GM21390 (cell line): ENCODE data around the gene PTPN20.

Experiments used
- ATAC-seq: cut with Tn5 transposase; IDR thresholded peaks from one replicate; pipeline ENCODE4 v1.9.1; 2021; ENCODE audit not compliant: unreplicated experiment

Gene PTPN20

GRCh38 chr10:47020471-47020870 lies 109.2 kb downstream of the PTPN20 start:
- ATAC-seq: no peak

GRCh38 chr10:47021850-47022249 lies 110.6 kb downstream of the PTPN20 start:
- ATAC-seq: no peak

- no peak for ATAC-seq
These were observed 111.3 kb downstream of the PTPN20 start for GRCh38 chr10:47022311-47023131.

GRCh38 chr10:47023237-47024045 lies 112.2 kb downstream of the PTPN20 start:
- ATAC-seq: no peak

- ATAC-seq: no peak
These were observed 112.8 kb downstream of the PTPN20 start for GRCh38 chr10:47024046-47024322.

- peak; percentile 60 for ATAC-seq
These were observed 113.4 kb downstream of the PTPN20 start for GRCh38 chr10:47024399-47025252.

GRCh38 chr10:47025253-47025539 lies 114.0 kb downstream of the PTPN20 start:
- no peak for ATAC-seq

GRCh38 chr10:47025540-47026300 lies 114.5 kb downstream of the PTPN20 start:
- ATAC-seq: no peak

GRCh38 chr10:47026301-47027107 lies 115.3 kb downstream of the PTPN20 start:
- no peak for ATAC-seq

- no peak for ATAC-seq
These were observed 116.0 kb downstream of the PTPN20 start for GRCh38 chr10:47027108-47027783.

GRCh38 chr10:47027784-47028260 lies 116.6 kb downstream of the PTPN20 start:
- ATAC-seq: no peak

- ATAC-seq: no peak
These were observed 117.2 kb downstream of the PTPN20 start for GRCh38 chr10:47028466-47028865.

GRCh38 chr10:47029181-47030009 lies 118.2 kb downstream of the PTPN20 start:
- ATAC-seq: no peak

- ATAC-seq: no peak
These were observed 119.0 kb downstream of the PTPN20 start for GRCh38 chr10:47030191-47030703.

- ATAC-seq: no peak
These were observed 120.1 kb downstream of the PTPN20 start for GRCh38 chr10:47031211-47031900.

- ATAC-seq: no peak
These were observed 120.8 kb downstream of the PTPN20 start for GRCh38 chr10:47031901-47032465.

- ATAC-seq: no peak
These were observed 121.9 kb downstream of the PTPN20 start for GRCh38 chr10:47033081-47033480.
